Mesenchymal stem cell (in vitro differentiated cells and primary cell): ENCODE data around the gene STAC.

ENCODE experiments used
- DNase-seq: peaks from one replicate; pipeline ENCODE4 v3.0.0-alpha.2; 2013
- H2AFZ ChIP-seq: one replicate; pipeline ENCODE4 v1.6.1; 2013; ENCODE audit warnings: low read depth, mild to moderate bottlenecking, control low read depth, inconsistent platforms, low read length, moderate library complexity
- H2AK5ac ChIP-seq: 2 replicates; pipeline ENCODE4 v1.6.1; 2013; ENCODE audit warnings: low read length, moderate library complexity, mild to moderate bottlenecking, inconsistent platforms; ENCODE audit not compliant: severe bottlenecking
- H2BK120ac ChIP-seq: one replicate; pipeline ENCODE4 v1.6.1; 2013; ENCODE audit warnings: low read depth, mild to moderate bottlenecking, inconsistent platforms, low read length, moderate library complexity
- H2BK12ac ChIP-seq, 2 experiments: one replicate each; pipeline ENCODE4 v1.6.1; 2013; ENCODE audit warnings: inconsistent platforms in 2 of 2, low read length in 2 of 2, mild to moderate bottlenecking in 2 of 2, moderate library complexity in 2 of 2, control low read depth in 1 of 2
- H2BK15ac ChIP-seq: one replicate; pipeline ENCODE4 v1.6.1; 2013; ENCODE audit warnings: mild to moderate bottlenecking, low read depth, inconsistent platforms; ENCODE audit not compliant: poor library complexity, severe bottlenecking
- H2BK5ac ChIP-seq: 2 replicates; pipeline ENCODE4 v1.6.1; 2013; ENCODE audit warnings: low read depth, mild to moderate bottlenecking, low read length, control low read depth, inconsistent platforms; ENCODE audit not compliant: poor library complexity, severe bottlenecking
- H3K14ac ChIP-seq, 2 experiments: one replicate each; pipeline ENCODE4 v1.6.1; 2013; ENCODE audit warnings: inconsistent platforms in 2 of 2, low read length in 2 of 2, control low read depth in 1 of 2, mild to moderate bottlenecking in 1 of 2, moderate library complexity in 1 of 2
- H3K18ac ChIP-seq, 2 experiments: one replicate each; pipeline ENCODE4 v1.6.1; 2013; ENCODE audit warnings: inconsistent platforms in 2 of 2, low read length in 2 of 2, control low read depth in 1 of 2, low read depth in 1 of 2, mild to moderate bottlenecking in 1 of 2
- H3K23ac ChIP-seq, 2 experiments: one replicate each; pipeline ENCODE4 v1.6.1; 2013; ENCODE audit warnings: inconsistent platforms in 2 of 2, low read length in 2 of 2, mild to moderate bottlenecking in 2 of 2, moderate library complexity in 2 of 2, control low read depth in 1 of 2
- H3K27ac ChIP-seq: 2 replicates; pipeline ENCODE4 v1.5.1; 2013; ENCODE audit warnings: mild to moderate bottlenecking, moderate library complexity, low read length, control low read depth, inconsistent platforms; ENCODE audit not compliant: poor library complexity, severe bottlenecking
- H3K27me3 ChIP-seq, 2 experiments: 2 replicates each; pipeline versions ENCODE4 v1.6.1 to v1.7.0; 2013; ENCODE audit warnings: low read length in 2 of 2, mild to moderate bottlenecking in 2 of 2, moderate library complexity in 2 of 2, control low read depth in 1 of 2, inconsistent platforms in 1 of 2; ENCODE audit not compliant: control insufficient read depth in 1 of 2, insufficient read depth in 1 of 2
- H3K36me3 ChIP-seq, 2 experiments: 2 replicates each; pipeline versions ENCODE4 v1.6.1 to v1.7.0; 2013; ENCODE audit warnings: low read length in 2 of 2, control low read depth in 1 of 2, inconsistent platforms in 1 of 2, low read depth in 1 of 2, mild to moderate bottlenecking in 1 of 2; ENCODE audit not compliant: insufficient read depth in 2 of 2, control insufficient read depth in 1 of 2
- H3K4ac ChIP-seq, 2 experiments: one replicate each; pipeline ENCODE4 v1.6.1; 2013; ENCODE audit warnings: inconsistent platforms in 2 of 2, low read length in 2 of 2, mild to moderate bottlenecking in 2 of 2, moderate library complexity in 2 of 2, control low read depth in 1 of 2, low read depth in 1 of 2
- H3K4me1 ChIP-seq: 2 replicates; pipeline ENCODE4 v1.6.1; 2013; ENCODE audit warnings: low read depth, low read length, control low read depth; ENCODE audit not compliant: control insufficient read depth, insufficient read depth
- H3K4me2 ChIP-seq: 2 replicates; pipeline ENCODE4 v1.6.1; 2013; ENCODE audit warnings: low read length, mild to moderate bottlenecking, inconsistent platforms; ENCODE audit not compliant: poor library complexity, severe bottlenecking
- H3K4me3 ChIP-seq, 2 experiments: 2 replicates each; pipeline versions ENCODE4 v1.5.1 to v1.7.0; 2013; ENCODE audit warnings: low read length in 2 of 2, mild to moderate bottlenecking in 2 of 2, control low read depth in 1 of 2, low read depth in 1 of 2; ENCODE audit not compliant: insufficient read depth in 1 of 2
- H3K79me1 ChIP-seq: replicated peaks from 2 replicates; pipeline ENCODE4 v1.6.1; 2013; ENCODE audit warnings: mild to moderate bottlenecking, control low read depth, low read length, inconsistent platforms; ENCODE audit not compliant: poor library complexity, severe bottlenecking
- H3K9ac ChIP-seq: 2 replicates; pipeline ENCODE4 v1.7.0; 2013; ENCODE audit warnings: mild to moderate bottlenecking, low read length, moderate library complexity
- H3K9me3 ChIP-seq: 2 replicates; pipeline ENCODE4 v1.7.0; 2013; ENCODE audit warnings: mild to moderate bottlenecking, low read length; ENCODE audit not compliant: control insufficient read depth
- H4K8ac ChIP-seq: one replicate; pipeline ENCODE4 v1.6.1; 2013; ENCODE audit warnings: inconsistent platforms, mild to moderate bottlenecking, low read length, moderate library complexity
- H4K91ac ChIP-seq: one replicate; pipeline ENCODE4 v1.6.1; 2013; ENCODE audit warnings: mild to moderate bottlenecking, low read length, inconsistent platforms
- WGBS: methylation state at CpG from one replicate; pipeline ENCODE4 v1.1.7; 2013; ENCODE audit warnings: mixed read lengths; 5-methylcytosine and 5-hydroxymethylcytosine counted together

Gene STAC

DNA sequence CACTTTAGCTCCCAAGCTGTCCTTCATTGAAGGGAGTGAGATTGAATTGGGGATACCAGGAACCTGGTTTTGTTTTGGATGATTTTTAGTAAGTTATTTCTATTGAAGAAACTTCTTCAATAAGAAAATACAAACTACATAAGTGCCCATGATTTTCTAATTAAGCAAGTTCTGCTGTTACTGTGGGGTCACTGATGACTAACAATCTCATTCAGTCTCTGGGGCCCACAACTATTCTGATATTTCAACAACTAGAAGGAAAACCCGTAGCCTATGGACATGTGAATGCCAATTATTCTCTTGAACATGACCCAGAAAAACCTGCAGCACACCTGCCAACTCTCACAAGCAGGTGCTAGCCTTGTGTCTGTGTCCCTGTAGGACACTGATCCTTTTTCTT lies 199.4 kb downstream of the STAC start:
- Histone ChIP-seq H3K36me3 (no peaks in the 10 kb centered on the region), H3K9me3 (peaks cover 17% of the 10 kb centered on the region), H2BK120ac (no peak overlapping the region), H2AFZ (no peak overlapping the region), H3K27me3 (no peaks in the 10 kb centered on the region), H2BK5ac (no peak overlapping the region), H2BK12ac (no peak overlapping the region), H3K9ac (no peak overlapping the region), H4K8ac (no peak overlapping the region), H3K4me3 (no peak overlapping the region), H3K4ac (no peak overlapping the region), H3K23ac (no peak overlapping the region), H3K79me1 (no peaks in the 10 kb centered on the region), H3K4me2 (no peak overlapping the region), H3K4me1 (no peaks in the 10 kb centered on the region), H2BK15ac (no peak overlapping the region), H4K91ac (no peak overlapping the region), H3K18ac (no peak overlapping the region), H2AK5ac (no peak overlapping the region), H3K27ac (no peak overlapping the region), H3K14ac (no peak overlapping the region)
- no peak for DNase-seq
- WGBS: 30% methylated on average over 1 of the region's 1 CpG

DNA sequence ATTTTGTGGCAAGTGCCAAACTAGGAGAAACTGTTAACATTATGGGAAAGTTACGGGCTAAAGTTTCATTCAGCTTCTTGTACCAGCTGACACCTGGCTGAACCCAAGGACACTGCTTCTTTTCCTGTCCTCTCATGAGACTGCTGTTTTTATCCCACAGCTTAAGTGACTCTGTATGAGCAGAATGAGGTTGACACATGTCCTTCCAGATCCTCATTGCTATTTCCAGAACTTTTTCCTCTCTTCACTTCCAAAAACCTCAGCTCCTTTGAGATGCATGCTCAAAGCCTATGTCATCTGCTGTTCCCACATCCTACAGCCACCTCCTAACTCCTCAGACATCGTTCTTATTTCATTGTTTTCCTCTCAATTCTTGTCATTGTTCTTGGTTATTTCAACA lies 200.4 kb downstream of the STAC start:
- Histone ChIP-seq H4K8ac (no peak overlapping the region), H4K91ac (no peak overlapping the region), H3K27ac (no peak overlapping the region), H3K36me3 (no peaks in the 10 kb centered on the region), H3K4ac (no peak overlapping the region), H3K18ac (no peak overlapping the region), H2AK5ac (no peak overlapping the region), H2BK15ac (no peak overlapping the region), H2BK12ac (no peak overlapping the region), H3K23ac (no peak overlapping the region), H3K14ac (no peak overlapping the region), H3K79me1 (no peaks in the 10 kb centered on the region), H2BK120ac (no peak overlapping the region), H2AFZ (no peak overlapping the region), H2BK5ac (no peak overlapping the region), H3K9ac (no peak overlapping the region), H3K4me1 (no peaks in the 10 kb centered on the region), H3K4me3 (no peak overlapping the region), H3K9me3 (peaks cover 17% of the 10 kb centered on the region), H3K4me2 (no peak overlapping the region), H3K27me3 (no peaks in the 10 kb centered on the region)
- 66% methylated on average over 2 of the region's 2 CpGs for WGBS
- no peak for DNase-seq

DNA sequence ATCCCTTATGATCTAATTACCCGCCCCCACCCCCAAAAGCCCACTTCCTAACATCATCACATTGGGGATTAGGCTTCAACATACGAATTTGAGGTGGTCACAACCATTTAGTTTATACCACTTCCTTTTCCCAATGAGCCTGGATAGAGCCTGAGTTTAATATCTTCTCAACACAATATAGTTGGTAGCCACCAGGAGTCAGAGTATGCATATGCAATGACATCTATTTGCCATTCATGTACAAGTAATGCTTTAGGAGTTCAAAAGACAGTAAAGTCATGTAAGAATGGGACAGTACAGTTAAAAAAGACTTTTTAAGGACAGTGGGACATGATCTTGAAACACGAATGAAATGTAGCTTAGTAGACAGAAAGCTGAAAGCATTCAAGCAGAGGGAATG lies 211.7 kb downstream of the STAC start:
- Histone ChIP-seq H3K9ac (no peak overlapping the region), H3K4ac (no peak overlapping the region), H2BK120ac (no peak overlapping the region), H2BK15ac (no peak overlapping the region), H4K8ac (no peak overlapping the region), H3K27ac (no peak overlapping the region), H4K91ac (no peak overlapping the region), H3K79me1 (no peaks in the 10 kb centered on the region), H2AFZ (no peak overlapping the region), H2AK5ac (no peak overlapping the region), H3K4me3 (no peak overlapping the region), H3K9me3 (peaks cover 6% of the 10 kb centered on the region), H3K27me3 (no peaks in the 10 kb centered on the region), H3K4me2 (no peak overlapping the region), H3K18ac (no peak overlapping the region), H3K14ac (no peak overlapping the region), H3K4me1 (no peaks in the 10 kb centered on the region), H2BK12ac (no peak overlapping the region), H3K36me3 (no peaks in the 10 kb centered on the region), H2BK5ac (no peak overlapping the region), H3K23ac (no peak overlapping the region)
- 55% methylated on average over 3 of the region's 3 CpGs for WGBS
- no peak for DNase-seq

DNA sequence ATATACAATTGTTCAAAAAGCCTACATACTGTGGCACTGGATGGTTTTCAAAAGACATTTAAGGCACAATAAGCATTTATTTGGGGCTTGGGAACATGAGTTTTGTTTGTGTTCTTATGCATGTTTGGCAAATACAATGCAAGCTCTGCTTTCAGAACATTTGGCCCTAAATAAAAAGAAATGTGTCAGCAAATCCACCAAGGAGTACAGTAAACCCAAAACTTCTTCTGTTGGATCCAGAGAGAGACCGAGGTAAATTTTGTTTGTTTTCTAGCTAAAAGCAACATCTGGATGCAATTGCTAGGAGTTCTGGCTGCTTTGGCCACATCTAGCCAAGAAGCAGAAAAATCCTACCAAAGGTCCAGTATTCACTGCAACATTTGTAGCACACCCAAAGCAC lies 215.2 kb downstream of the STAC start:
- Histone ChIP-seq H3K27me3 (no peaks in the 10 kb centered on the region), H3K4ac (no peak overlapping the region), H3K9ac (no peak overlapping the region), H2AK5ac (no peak overlapping the region), H3K4me2 (no peak overlapping the region), H2BK5ac (no peak overlapping the region), H2BK120ac (no peak overlapping the region), H3K23ac (no peak overlapping the region), H3K27ac (no peak overlapping the region), H3K18ac (no peak overlapping the region), H3K14ac (no peak overlapping the region), H3K4me1 (no peaks in the 10 kb centered on the region), H2BK15ac (no peak overlapping the region), H3K9me3 (no peaks in the 10 kb centered on the region), H3K79me1 (no peaks in the 10 kb centered on the region), H3K4me3 (no peak overlapping the region), H2BK12ac (no peak overlapping the region), H2AFZ (no peak overlapping the region), H3K36me3 (no peaks in the 10 kb centered on the region), H4K8ac (no peak overlapping the region), H4K91ac (no peak overlapping the region)
- 73% methylated on average over 1 of the region's 1 CpG for WGBS
- no peak for DNase-seq
